ENCODE measurements around the gene INPP5B. TPM values are rescaled to one million over a fixed set of nuclear protein-coding genes. Genes with fewer than 3 reads are reported as not detected.

The INPP5B gene
- total RNA-seq, 1 donor from 2014 or later = 28.8 TPM

- DNase-seq (ENCODE audit: low spot score) = no peak
These were observed 102.3 kb downstream of the INPP5B start for GRCh38 chr1:37844536-37844935.

GRCh38 chr1:37841652-37842051, 105.2 kb downstream of the INPP5B start:
- no peak for DNase-seq (ENCODE audit: low spot score)

GRCh38 chr1:37840711-37841110, 106.1 kb downstream of the INPP5B start:
- no peak for DNase-seq (ENCODE audit: low spot score)

GRCh38 chr1:37839676-37840075, 107.2 kb downstream of the INPP5B start:
- DNase-seq (ENCODE audit: low spot score) = no peak

GRCh38 chr1:37836788-37837187, 110.1 kb downstream of the INPP5B start:
- DNase-seq (ENCODE audit: low spot score) = no peak

GRCh38 chr1:37831809-37832208, 115.0 kb downstream of the INPP5B start:
- no peak for DNase-seq (ENCODE audit: low spot score)

DNA sequence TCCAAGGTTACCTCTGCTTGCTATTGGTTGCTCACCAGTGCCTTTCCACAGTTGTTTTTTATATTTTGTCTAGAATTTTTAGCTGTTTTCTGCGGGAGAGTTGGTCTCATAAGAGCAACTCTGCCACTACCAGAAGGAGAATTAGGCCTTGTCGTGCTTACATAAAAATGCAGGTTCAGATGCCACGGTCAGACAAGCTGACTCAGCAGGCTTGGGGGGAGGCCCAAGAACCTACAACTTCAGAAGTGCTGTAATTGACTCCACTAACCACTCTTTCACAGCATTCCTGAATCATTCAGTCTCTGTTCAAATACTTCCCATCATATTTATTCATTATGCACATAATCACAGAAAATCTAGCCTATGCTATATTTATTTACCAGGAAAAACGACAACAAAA, 115.7 kb downstream of the INPP5B start:
- DNase-seq (ENCODE audit: low spot score) = no peak

- no peak for DNase-seq (ENCODE audit: low spot score)
These were observed 118.3 kb downstream of the INPP5B start for GRCh38 chr1:37828410-37829074.

DNA sequence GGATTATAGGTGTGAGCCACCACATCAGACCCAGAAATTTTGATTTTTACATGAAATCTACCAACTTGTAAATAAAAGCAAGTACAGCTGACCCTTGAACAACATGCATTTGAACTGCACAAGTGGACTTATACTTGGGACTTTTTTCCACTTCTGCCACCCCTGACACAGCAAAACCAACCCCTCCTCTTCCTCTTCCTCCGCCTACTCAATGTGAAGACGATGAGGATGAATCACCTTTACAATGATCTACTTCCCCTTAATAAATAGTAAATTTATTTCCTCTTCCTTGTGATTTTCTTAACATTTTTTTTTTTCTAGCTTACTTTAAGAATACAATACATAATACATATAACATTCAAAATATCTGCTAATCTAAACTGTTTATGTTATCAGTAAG, 121.3 kb downstream of the INPP5B start:
- no peak for DNase-seq (ENCODE audit: low spot score)

DNA sequence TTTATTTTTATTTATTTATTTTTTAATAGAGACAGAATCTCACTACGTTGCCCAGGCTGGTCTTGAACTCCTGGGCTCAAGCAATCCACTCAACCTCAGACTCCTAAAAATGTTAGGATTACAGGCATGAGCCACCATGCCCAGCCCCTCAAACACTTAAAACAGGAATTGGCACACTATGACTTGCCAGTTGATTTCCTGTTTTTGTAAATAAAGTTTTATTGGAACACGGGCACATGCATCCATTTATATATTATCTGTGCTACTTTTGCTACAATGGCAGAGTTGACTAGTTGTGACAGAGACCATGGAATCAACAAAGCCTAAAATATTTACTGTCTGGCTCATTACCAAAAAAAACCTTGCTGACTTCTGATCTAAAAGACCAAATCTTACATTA, 122.9 kb downstream of the INPP5B start:
- DNase-seq (ENCODE audit: low spot score) = no peak

- no peak for DNase-seq (ENCODE audit: low spot score)
These were observed 123.7 kb downstream of the INPP5B start for GRCh38 chr1:37822906-37823815.

DNA sequence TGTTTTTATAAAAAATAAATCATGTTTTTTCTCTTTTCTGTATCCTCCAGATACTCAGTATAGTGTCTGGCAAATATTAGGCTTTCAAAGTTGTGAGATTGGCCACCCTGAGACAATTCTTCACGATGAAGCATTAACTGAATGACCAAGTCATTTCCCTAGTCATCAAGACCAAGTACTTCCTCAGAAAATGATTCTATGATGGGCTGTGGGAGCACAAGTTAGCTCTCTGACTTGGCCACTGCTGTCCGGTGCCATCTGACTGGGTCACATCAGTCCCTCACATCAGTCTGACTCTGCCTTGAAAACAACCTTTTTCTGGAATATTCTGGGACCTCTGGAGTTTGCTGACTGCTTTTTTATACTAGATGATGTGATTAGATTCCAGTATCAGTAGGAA, 125.4 kb downstream of the INPP5B start:
- no peak for DNase-seq (ENCODE audit: low spot score)

- DNase-seq (ENCODE audit: low spot score) = no peak
These were observed 129.4 kb downstream of the INPP5B start for GRCh38 chr1:37817481-37817880.

GRCh38 chr1:37814252-37814651, 132.6 kb downstream of the INPP5B start:
- no peak for DNase-seq (ENCODE audit: low spot score)

DNA sequence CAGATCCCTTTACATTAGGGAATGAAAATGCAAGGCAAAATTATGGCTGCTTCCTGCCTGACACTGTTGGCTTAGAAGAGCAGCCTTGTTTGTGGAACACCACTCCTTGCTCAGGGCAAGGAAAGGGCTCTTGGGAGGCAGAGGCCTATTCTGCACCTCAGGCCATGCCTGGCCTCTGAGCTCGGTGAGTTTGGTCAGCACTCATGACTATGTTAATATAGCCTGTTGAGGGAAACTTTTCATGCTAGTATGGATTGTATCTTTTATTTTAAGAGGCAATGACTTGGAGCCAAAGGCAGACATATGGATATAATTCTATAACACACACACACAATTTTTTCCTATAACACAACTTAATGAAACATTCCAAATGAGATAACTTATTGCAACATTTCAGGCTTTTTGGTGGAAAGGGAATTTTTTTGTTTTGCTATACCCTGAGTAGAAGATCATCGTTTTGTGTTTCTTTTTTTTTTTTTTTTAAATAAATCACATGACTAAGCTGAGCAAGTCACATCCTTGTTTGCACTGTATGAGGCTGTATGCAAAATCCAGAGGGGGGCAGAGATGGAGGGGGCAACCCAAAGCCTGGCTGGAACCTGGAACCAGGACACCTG, 133.2 kb downstream of the INPP5B start:
- no peak for DNase-seq (ENCODE audit: low spot score)

GRCh38 chr1:37811027-37811655, 135.7 kb downstream of the INPP5B start:
- DNase-seq (ENCODE audit: low spot score) = no peak

Other genes starting within 250 kb of the INPP5B start
- not detected for gene EPHA10, start 181.9 kb downstream of the INPP5B start, total RNA-seq
- gene MANEAL, start 153.2 kb downstream of the INPP5B start, total RNA-seq = 1.5 TPM
- 44.9 TPM for gene C1orf122, start 139.3 kb downstream of the INPP5B start, total RNA-seq
- 16.2 TPM for gene YRDC, start 138.8 kb downstream of the INPP5B start, total RNA-seq
- 34.1 TPM for gene MTF1, start 87.5 kb downstream of the INPP5B start, total RNA-seq
- gene SF3A3, start 43.0 kb upstream of the INPP5B start, total RNA-seq = 46.7 TPM
- 13.6 TPM for gene FHL3, start 58.5 kb upstream of the INPP5B start, total RNA-seq
- 35.3 TPM for gene UTP11, start 65.7 kb upstream of the INPP5B start, total RNA-seq
- gene POU3F1, start 99.7 kb upstream of the INPP5B start, total RNA-seq = 0.19 TPM